HEK293 (cell line): Measurements from ENCODE around the gene KCNJ5.

Experiments
- CTCF ChIA-PET: fragments of 350-600 bp; formaldehyde crosslinking; extraction: SDS; loops from one replicate; lab custom pipeline; 2021; ENCODE audit warnings: antibody characterized with exemption; lab: Yijun Ruan, JAX
- POLR2A ChIA-PET: fragments of 300-600 bp; formaldehyde crosslinking; extraction: SDS; loops from one replicate; lab custom pipeline; 2020; ENCODE audit warnings: antibody characterized with exemption, inconsistent platforms; lab: Yijun Ruan, JAX
- H3K27ac ChIP-seq: fragments of 200-500 bp; sonication (Bioruptor generic); 2 replicates; pipeline ENCODE4 v1.5.1; 2014; ENCODE audit warnings: low read depth, low read length, control low read depth, inconsistent platforms; ENCODE audit errors: extremely low read depth
- H3K36me3 ChIP-seq, 2 experiments: fragments of 200-500 bp in 1 of 2; sonication (Bioruptor generic) in 1 of 2; 1 replicate in 1 of 2; 2 replicates in 1 of 2; pipeline ENCODE4 v1.5.1; 2014 to 2017; ENCODE audit warnings: inconsistent platforms in 2 of 2, low read length in 2 of 2; ENCODE audit not compliant: control insufficient read depth in 2 of 2, insufficient read depth in 1 of 2
- H3K4me1 ChIP-seq: fragments of 200-500 bp; sonication (Bioruptor generic); 2 replicates; pipeline ENCODE4 v1.5.1; 2014; ENCODE audit warnings: mild to moderate bottlenecking, low read length, inconsistent platforms; ENCODE audit not compliant: control insufficient read depth, insufficient read depth
- H3K4me3 ChIP-seq: 2 replicates; pipeline ENCODE4 v1.5.1; 2011; ENCODE audit warnings: low read depth, mild to moderate bottlenecking, control low read depth, low read length, moderate library complexity
- H3K9me3 ChIP-seq: fragments of 200-500 bp; sonication (Bioruptor generic); 2 replicates; pipeline ENCODE4 v1.5.1; 2014; ENCODE audit warnings: low read depth, low read length, inconsistent platforms; ENCODE audit not compliant: control insufficient read depth, insufficient read depth
- GFI1B ChIP-seq: fragments of 450-650 bp; formaldehyde crosslinking; IDR thresholded peaks from 2 replicates; pipeline ENCODE4 v1.5.1; 2016; ENCODE audit warnings: missing biosample characterization, missing genetic modification characterization
- GLI4 ChIP-seq: fragments of 450-650 bp; formaldehyde crosslinking; IDR thresholded peaks from 2 replicates; pipeline ENCODE4 v1.5.1; 2016; ENCODE audit warnings: missing biosample characterization, missing genetic modification characterization
- OVOL3 ChIP-seq: fragments of 450-650 bp; formaldehyde crosslinking; IDR thresholded peaks from 2 replicates; pipeline ENCODE4 v1.5.1; 2016; ENCODE audit warnings: missing biosample characterization, missing genetic modification characterization
- SALL2 ChIP-seq: fragments of 450-650 bp; formaldehyde crosslinking; IDR thresholded peaks from 2 replicates; pipeline ENCODE4 v1.5.0; 2017; ENCODE audit warnings: missing biosample characterization, mild to moderate bottlenecking, missing genetic modification characterization, borderline replicate concordance
- SCRT1 ChIP-seq: fragments of 450-650 bp; formaldehyde crosslinking; IDR thresholded peaks from 2 replicates; pipeline ENCODE4 v1.5.1; 2016; ENCODE audit warnings: missing biosample characterization, missing genetic modification characterization, borderline replicate concordance
- ZNF155 ChIP-seq: fragments of 450-650 bp; formaldehyde crosslinking; IDR thresholded peaks from 2 replicates; pipeline ENCODE4 v1.5.1; 2016; ENCODE audit warnings: missing biosample characterization, missing genetic modification characterization
- ZNF302 ChIP-seq: fragments of 450-650 bp; formaldehyde crosslinking; IDR thresholded peaks from 2 replicates; pipeline ENCODE4 v1.5.1; 2016; ENCODE audit warnings: missing biosample characterization, missing genetic modification characterization, low read depth
- ZNF423 ChIP-seq: fragments of 450-650 bp; formaldehyde crosslinking; IDR thresholded peaks from 2 replicates; pipeline ENCODE4 v1.5.1; 2016; ENCODE audit warnings: missing biosample characterization, missing genetic modification characterization
- ZNF530 ChIP-seq: fragments of 450-650 bp; formaldehyde crosslinking; IDR thresholded peaks from 2 replicates; pipeline ENCODE4 v1.5.1; 2016; ENCODE audit warnings: low read depth, missing biosample characterization, missing genetic modification characterization
- ZNF560 ChIP-seq: fragments of 450-650 bp; formaldehyde crosslinking; IDR thresholded peaks from 2 replicates; pipeline ENCODE4 v1.5.1; 2017; ENCODE audit warnings: missing biosample characterization, missing genetic modification characterization, borderline replicate concordance
- ZNF624 ChIP-seq: fragments of 450-650 bp; formaldehyde crosslinking; IDR thresholded peaks from 2 replicates; pipeline ENCODE4 v1.5.1; 2017; ENCODE audit warnings: missing biosample characterization, missing genetic modification characterization
- ZNF664 ChIP-seq: fragments of 450-650 bp; formaldehyde crosslinking; IDR thresholded peaks from 2 replicates; pipeline ENCODE4 v1.5.1; 2016; ENCODE audit warnings: missing biosample characterization, missing genetic modification characterization
- ZNF830 ChIP-seq: fragments of 450-650 bp; IDR thresholded peaks from 2 replicates; pipeline ENCODE4 v1.5.0; 2018; ENCODE audit warnings: missing biosample characterization, missing genetic modification characterization, low read depth, mild to moderate bottlenecking, moderate library complexity
- TF ChIP-seq, protein P1 (sequence below): fragments of 450-650 bp; formaldehyde crosslinking; IDR thresholded peaks from 2 replicates; pipeline ENCODE4 v1.5.1; 2016; ENCODE audit warnings: missing biosample characterization, missing genetic modification characterization, borderline replicate concordance
- TF ChIP-seq, protein P2 (sequence below): fragments of 450-650 bp; formaldehyde crosslinking; IDR thresholded peaks from 2 replicates; pipeline ENCODE4 v1.5.1; 2016; ENCODE audit warnings: missing biosample characterization, missing genetic modification characterization
- TF ChIP-seq, protein P3 (sequence below): fragments of 450-650 bp; formaldehyde crosslinking; IDR thresholded peaks from 2 replicates; pipeline ENCODE4 v1.5.1; 2017; ENCODE audit warnings: missing biosample characterization, missing genetic modification characterization
- TF ChIP-seq, protein P4 (sequence below): fragments of 450-650 bp; formaldehyde crosslinking; IDR thresholded peaks from 2 replicates; pipeline ENCODE4 v1.5.1; 2017; ENCODE audit warnings: missing biosample characterization, missing genetic modification characterization

The KCNJ5 gene

DNA sequence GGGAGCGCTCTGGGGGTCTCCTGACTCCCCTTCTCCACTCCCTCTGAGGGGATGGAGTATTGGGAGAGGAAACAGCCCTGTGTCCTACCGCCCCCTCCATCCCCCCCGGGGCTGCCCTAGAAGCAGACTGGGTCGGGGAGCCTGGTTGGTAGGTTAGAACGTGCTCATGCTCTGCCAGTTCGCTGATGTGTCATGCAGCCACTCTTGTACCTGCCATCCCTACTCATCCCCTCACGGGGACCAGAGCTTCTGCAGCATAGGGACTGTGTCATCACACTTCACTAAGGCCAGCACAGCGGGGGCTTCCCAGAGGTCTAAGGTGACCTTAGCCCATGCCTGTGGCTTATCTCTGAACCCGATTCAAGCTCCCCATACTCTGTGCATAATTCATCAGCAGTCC, 28.8 kb upstream of the KCNJ5 start:
- H3K27ac ChIP-seq = no peak overlapping the region
- H3K4me1 ChIP-seq = no peaks in the 10 kb centered on the region
- H3K4me3 ChIP-seq = no peak overlapping the region
- ChIA-PET POLR2A (no interaction called here), CTCF (interaction anchor here (1.5 kb wide), 1 partner anchor 705 kb away, joined by 5 read pairs; no protein-coding TSS in a partner anchor)
- TF ChIP-seq, protein P1, sequence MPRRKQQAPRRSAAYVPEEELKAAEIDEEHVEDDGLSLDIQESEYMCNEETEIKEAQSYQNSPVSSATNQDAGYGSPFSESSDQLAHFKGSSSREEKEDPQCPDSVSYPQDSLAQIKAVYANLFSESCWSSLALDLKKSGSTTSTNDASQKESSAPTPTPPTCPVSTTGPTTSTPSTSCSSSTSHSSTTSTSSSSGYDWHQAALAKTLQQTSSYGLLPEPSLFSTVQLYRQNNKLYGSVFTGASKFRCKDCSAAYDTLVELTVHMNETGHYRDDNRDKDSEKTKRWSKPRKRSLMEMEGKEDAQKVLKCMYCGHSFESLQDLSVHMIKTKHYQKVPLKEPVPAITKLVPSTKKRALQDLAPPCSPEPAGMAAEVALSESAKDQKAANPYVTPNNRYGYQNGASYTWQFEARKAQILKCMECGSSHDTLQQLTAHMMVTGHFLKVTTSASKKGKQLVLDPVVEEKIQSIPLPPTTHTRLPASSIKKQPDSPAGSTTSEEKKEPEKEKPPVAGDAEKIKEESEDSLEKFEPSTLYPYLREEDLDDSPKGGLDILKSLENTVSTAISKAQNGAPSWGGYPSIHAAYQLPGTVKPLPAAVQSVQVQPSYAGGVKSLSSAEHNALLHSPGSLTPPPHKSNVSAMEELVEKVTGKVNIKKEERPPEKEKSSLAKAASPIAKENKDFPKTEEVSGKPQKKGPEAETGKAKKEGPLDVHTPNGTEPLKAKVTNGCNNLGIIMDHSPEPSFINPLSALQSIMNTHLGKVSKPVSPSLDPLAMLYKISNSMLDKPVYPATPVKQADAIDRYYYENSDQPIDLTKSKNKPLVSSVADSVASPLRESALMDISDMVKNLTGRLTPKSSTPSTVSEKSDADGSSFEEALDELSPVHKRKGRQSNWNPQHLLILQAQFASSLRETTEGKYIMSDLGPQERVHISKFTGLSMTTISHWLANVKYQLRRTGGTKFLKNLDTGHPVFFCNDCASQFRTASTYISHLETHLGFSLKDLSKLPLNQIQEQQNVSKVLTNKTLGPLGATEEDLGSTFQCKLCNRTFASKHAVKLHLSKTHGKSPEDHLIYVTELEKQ (tag by site-specific recombination) = no peak
- TF ChIP-seq, protein P2, sequence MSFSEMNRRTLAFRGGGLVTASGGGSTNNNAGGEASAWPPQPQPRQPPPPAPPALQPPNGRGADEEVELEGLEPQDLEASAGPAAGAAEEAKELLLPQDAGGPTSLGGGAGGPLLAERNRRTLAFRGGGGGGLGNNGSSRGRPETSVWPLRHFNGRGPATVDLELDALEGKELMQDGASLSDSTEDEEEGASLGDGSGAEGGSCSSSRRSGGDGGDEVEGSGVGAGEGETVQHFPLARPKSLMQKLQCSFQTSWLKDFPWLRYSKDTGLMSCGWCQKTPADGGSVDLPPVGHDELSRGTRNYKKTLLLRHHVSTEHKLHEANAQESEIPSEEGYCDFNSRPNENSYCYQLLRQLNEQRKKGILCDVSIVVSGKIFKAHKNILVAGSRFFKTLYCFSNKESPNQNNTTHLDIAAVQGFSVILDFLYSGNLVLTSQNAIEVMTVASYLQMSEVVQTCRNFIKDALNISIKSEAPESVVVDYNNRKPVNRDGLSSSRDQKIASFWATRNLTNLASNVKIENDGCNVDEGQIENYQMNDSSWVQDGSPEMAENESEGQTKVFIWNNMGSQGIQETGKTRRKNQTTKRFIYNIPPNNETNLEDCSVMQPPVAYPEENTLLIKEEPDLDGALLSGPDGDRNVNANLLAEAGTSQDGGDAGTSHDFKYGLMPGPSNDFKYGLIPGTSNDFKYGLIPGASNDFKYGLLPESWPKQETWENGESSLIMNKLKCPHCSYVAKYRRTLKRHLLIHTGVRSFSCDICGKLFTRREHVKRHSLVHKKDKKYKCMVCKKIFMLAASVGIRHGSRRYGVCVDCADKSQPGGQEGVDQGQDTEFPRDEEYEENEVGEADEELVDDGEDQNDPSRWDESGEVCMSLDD = no peak
- no peak for TF ChIP-seq GLI4 (tag by site-specific recombination)
- TF ChIP-seq ZNF560 (tag by site-specific recombination) = no peak
- TF ChIP-seq SALL2 (tag by site-specific recombination) = no peak
- no peak for TF ChIP-seq GFI1B (tag by site-specific recombination)
- no peak for TF ChIP-seq OVOL3 (tag by site-specific recombination)
- no peak for TF ChIP-seq ZNF155
- no peak for TF ChIP-seq ZNF423
- no peak for TF ChIP-seq ZNF302 (tag by site-specific recombination)
- no peak for TF ChIP-seq ZNF664 (tag by site-specific recombination)
- no peak for TF ChIP-seq ZNF830 (tag by site-specific recombination)
- TF ChIP-seq, protein P3, sequence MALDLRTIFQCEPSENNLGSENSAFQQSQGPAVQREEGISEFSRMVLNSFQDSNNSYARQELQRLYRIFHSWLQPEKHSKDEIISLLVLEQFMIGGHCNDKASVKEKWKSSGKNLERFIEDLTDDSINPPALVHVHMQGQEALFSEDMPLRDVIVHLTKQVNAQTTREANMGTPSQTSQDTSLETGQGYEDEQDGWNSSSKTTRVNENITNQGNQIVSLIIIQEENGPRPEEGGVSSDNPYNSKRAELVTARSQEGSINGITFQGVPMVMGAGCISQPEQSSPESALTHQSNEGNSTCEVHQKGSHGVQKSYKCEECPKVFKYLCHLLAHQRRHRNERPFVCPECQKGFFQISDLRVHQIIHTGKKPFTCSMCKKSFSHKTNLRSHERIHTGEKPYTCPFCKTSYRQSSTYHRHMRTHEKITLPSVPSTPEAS (tag by site-specific recombination) = no peak
- TF ChIP-seq, protein P4, sequence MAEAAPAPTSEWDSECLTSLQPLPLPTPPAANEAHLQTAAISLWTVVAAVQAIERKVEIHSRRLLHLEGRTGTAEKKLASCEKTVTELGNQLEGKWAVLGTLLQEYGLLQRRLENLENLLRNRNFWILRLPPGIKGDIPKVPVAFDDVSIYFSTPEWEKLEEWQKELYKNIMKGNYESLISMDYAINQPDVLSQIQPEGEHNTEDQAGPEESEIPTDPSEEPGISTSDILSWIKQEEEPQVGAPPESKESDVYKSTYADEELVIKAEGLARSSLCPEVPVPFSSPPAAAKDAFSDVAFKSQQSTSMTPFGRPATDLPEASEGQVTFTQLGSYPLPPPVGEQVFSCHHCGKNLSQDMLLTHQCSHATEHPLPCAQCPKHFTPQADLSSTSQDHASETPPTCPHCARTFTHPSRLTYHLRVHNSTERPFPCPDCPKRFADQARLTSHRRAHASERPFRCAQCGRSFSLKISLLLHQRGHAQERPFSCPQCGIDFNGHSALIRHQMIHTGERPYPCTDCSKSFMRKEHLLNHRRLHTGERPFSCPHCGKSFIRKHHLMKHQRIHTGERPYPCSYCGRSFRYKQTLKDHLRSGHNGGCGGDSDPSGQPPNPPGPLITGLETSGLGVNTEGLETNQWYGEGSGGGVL (tag by site-specific recombination) = no peak
- TF ChIP-seq ZNF530 (tag by site-specific recombination) = no peak
- no peak for TF ChIP-seq ZNF624 (tag by site-specific recombination)
- no peak for TF ChIP-seq SCRT1 (tag by site-specific recombination)
- H3K9me3 ChIP-seq = no peaks in the 10 kb centered on the region
- H3K36me3 ChIP-seq = no peaks in the 10 kb centered on the region
